ENCODE results near the gene TRIM29. TPM values are rescaled to one million over a fixed set of nuclear protein-coding genes. Genes with fewer than 3 reads are reported as not detected.

Gene TRIM29
- total and polyA plus RNA-seq, 10 of the 15 experiments (the other 5 are each of a cell fraction or from before 2014, with no cell fraction given), result 0.08 to 0.67 (median 0.26) TPM; not detected in 5

DNA sequence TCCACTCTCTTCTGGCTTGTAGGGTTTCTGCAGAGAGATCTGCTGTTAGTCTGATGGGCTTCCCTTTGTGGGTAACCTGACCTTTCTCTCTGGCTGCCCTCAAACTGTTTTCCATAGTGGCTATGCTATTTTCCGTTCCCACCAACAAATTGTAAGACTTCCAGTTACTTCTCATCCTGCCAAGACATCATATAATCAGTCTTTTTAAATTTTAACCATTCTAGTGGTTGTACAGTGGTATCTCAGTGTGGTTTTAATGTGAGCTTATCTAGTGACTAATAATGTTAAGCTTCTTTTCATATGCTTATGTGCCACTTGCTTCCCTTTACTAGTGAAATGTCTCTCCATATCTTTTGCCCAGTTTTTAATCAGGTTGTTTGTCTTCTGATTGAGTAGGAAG, 13.6 kb upstream of the TRIM29 start:
- DNase-seq (ENCODE audit: low read depth, low spot score) (no peak), ATAC-seq (no peak), FAIRE-seq (no peak)
- Histone ChIP-seq H3K27ac (ENCODE audit: control insufficient read depth, insufficient read depth) (no peak overlapping the region), H4K20me1 (ENCODE audit: control insufficient read depth, insufficient read depth) (no peaks in the 10 kb centered on the region), H3K27me3 (replicated peaks in 1 of 2; ENCODE audit: control insufficient read depth in 2 of 2, insufficient read depth in 2 of 2, low read length in 1 of 2) (no peaks in the 10 kb centered on the region), H3K9me3 (replicated peaks; ENCODE audit: control insufficient read depth, insufficient read depth, low read length) (no peaks in the 10 kb centered on the region), H3K4me2 (ENCODE audit: control insufficient read depth, insufficient read depth) (no peak overlapping the region), H3K9ac (ENCODE audit: control insufficient read depth, insufficient read depth, low read length) (no peak overlapping the region), H3K4me3 (no peak overlapping the region), H2AFZ (ENCODE audit: control insufficient read depth, low read depth, low read length) (no peak overlapping the region), H3K4me1 (ENCODE audit: control insufficient read depth, insufficient read depth, low read length) (no peaks in the 10 kb centered on the region), H3K36me3 (ENCODE audit: control insufficient read depth in 2 of 2, insufficient read depth in 2 of 2, low read length in 1 of 2) (no peaks in the 10 kb centered on the region), H3K79me2 (ENCODE audit: control insufficient read depth, insufficient read depth, low read length) (no peaks in the 10 kb centered on the region)
- ChIA-PET CTCF (interaction anchor here (0.5 to 1.6 kb wide), 3 partner anchors 19 to 43 kb away, joined by 3 to 4 read pairs (median 3); no protein-coding TSS in a partner anchor), RAD21 (ENCODE audit: unreplicated experiment) (no interaction called here), POLR2A (no interaction called here), SMC1A (ENCODE audit: uncharacterized antibody, unreplicated experiment) (no interaction called here)
- 6% methylated on average over 1 of the region's 1 CpG for WGBS (ENCODE audit: insufficient coverage, insufficient replicate concordance, low lambda C conversion rate, missing lambda C conversion rate)
- TF ChIP-seq RAD21 (IDR thresholded peaks at IDR 0.05; ENCODE audit: insufficient read depth, low read depth, low read length), result no peak
- TF ChIP-seq LARP7 (IDR thresholded peaks at IDR 0.05), result no peak
- TF ChIP-seq, protein P1, sequence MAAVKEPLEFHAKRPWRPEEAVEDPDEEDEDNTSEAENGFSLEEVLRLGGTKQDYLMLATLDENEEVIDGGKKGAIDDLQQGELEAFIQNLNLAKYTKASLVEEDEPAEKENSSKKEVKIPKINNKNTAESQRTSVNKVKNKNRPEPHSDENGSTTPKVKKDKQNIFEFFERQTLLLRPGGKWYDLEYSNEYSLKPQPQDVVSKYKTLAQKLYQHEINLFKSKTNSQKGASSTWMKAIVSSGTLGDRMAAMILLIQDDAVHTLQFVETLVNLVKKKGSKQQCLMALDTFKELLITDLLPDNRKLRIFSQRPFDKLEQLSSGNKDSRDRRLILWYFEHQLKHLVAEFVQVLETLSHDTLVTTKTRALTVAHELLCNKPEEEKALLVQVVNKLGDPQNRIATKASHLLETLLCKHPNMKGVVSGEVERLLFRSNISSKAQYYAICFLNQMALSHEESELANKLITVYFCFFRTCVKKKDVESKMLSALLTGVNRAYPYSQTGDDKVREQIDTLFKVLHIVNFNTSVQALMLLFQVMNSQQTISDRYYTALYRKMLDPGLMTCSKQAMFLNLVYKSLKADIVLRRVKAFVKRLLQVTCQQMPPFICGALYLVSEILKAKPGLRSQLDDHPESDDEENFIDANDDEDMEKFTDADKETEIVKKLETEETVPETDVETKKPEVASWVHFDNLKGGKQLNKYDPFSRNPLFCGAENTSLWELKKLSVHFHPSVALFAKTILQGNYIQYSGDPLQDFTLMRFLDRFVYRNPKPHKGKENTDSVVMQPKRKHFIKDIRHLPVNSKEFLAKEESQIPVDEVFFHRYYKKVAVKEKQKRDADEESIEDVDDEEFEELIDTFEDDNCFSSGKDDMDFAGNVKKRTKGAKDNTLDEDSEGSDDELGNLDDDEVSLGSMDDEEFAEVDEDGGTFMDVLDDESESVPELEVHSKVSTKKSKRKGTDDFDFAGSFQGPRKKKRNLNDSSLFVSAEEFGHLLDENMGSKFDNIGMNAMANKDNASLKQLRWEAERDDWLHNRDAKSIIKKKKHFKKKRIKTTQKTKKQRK (IDR thresholded peaks at IDR 0.05; ENCODE audit: low read depth, low read length), result no peak
- no peak for TF ChIP-seq PAX8 (IDR thresholded peaks at IDR 0.05)
- TF ChIP-seq RBBP5 (conservative IDR thresholded peaks at IDR 0.05), result no peak
- TF ChIP-seq, protein P2, sequence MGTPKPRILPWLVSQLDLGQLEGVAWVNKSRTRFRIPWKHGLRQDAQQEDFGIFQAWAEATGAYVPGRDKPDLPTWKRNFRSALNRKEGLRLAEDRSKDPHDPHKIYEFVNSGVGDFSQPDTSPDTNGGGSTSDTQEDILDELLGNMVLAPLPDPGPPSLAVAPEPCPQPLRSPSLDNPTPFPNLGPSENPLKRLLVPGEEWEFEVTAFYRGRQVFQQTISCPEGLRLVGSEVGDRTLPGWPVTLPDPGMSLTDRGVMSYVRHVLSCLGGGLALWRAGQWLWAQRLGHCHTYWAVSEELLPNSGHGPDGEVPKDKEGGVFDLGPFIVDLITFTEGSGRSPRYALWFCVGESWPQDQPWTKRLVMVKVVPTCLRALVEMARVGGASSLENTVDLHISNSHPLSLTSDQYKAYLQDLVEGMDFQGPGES (IDR thresholded peaks at IDR 0.05), result no peak
- no peak for TF ChIP-seq EP300 (IDR thresholded peaks at IDR 0.05; ENCODE audit: borderline replicate concordance in 1 of 2, control insufficient read depth in 1 of 2, low read depth in 2 of 2, low read length in 2 of 2)
- no peak for TF ChIP-seq KDM1A (IDR thresholded peaks at IDR 0.05; ENCODE audit: borderline replicate concordance)
- in situ Hi-C loops (cut with MboI) (no loop called here), intact Hi-C loops (cut with micrococcal nuclease; ENCODE audit: unreplicated experiment) (no loop called here)
- BruUV-seq (replicated peaks), result no TSS peak
